ENCODE results near the gene RNF227. TPM values are rescaled to one million over a fixed set of nuclear protein-coding genes. Genes with fewer than 3 reads are reported as not detected.

The RNF227 gene
- total and polyA plus RNA-seq, 2 of the 8 experiments (the other 6 are each of a cell fraction or from before 2014, with no cell fraction given), result 0.63 to 1.7 TPM

DNA sequence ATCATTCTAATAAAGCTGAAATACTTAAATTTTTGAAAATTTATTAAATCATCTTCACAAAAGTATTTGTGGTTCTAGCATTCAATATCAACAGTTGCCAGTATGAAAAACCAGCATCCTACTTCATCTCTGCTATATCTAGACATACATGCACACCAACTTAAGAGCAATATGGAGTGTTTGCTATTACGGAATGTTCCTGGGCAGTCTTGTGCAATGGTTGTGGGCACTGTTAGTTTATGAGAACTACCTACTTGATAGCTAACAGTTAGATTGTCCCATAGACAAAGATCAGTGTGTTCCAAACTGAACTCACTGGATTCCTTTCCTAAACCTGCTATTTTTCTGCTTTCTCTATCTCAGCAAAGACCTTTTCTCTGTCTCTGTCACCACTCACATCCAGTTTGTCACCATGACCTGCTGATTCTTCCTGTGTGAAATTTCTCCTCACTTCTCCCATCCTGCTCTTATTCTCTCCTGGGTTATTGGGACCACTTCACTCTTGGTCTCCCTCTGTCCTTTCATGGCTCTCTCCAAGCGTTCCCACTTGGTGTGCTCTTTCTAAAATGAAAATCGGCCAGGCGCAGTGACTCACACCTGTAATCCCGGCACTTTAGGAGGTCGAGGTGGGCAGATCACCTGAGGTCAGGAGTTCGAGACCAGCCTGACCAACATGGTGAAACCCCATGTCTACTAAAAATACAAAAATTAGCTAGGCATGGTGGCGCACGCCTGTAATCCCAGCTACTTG lies 43.6 kb upstream of the RNF227 start (continued):
- TF ChIP-seq, protein P1, sequence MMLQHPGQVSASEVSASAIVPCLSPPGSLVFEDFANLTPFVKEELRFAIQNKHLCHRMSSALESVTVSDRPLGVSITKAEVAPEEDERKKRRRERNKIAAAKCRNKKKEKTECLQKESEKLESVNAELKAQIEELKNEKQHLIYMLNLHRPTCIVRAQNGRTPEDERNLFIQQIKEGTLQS (IDR thresholded peaks at IDR 0.05; ENCODE audit: insufficient read depth, low read depth, low read length), result no peak
- TF ChIP-seq CBX8 (IDR thresholded peaks at IDR 0.05; ENCODE audit: borderline replicate concordance, low read depth, low read length), result no peak
- TF ChIP-seq HDAC2 (IDR thresholded peaks at IDR 0.05; ENCODE audit: borderline replicate concordance in 1 of 2, low read depth in 2 of 2, low read length in 2 of 2), result no peak
- TF ChIP-seq ZNF274 (IDR thresholded peaks at IDR 0.05; ENCODE audit: borderline replicate concordance, extremely low read depth, low read length), result no peak
- no peak for TF ChIP-seq NRF1 (IDR thresholded peaks at IDR 0.05; ENCODE audit: low read depth, low read length)
- TF ChIP-seq SIRT6 (IDR thresholded peaks at IDR 0.05; ENCODE audit: low read length), result no peak
- no peak for TF ChIP-seq BRCA1 (IDR thresholded peaks at IDR 0.05; ENCODE audit: low read depth, low read length)
- no peak for TF ChIP-seq MAFK (IDR thresholded peaks at IDR 0.05; ENCODE audit: low read depth, low read length)

Data from H1 (cell line).